Measurements from ENCODE around the gene ST3GAL5.

ST3GAL5 gene

DNA sequence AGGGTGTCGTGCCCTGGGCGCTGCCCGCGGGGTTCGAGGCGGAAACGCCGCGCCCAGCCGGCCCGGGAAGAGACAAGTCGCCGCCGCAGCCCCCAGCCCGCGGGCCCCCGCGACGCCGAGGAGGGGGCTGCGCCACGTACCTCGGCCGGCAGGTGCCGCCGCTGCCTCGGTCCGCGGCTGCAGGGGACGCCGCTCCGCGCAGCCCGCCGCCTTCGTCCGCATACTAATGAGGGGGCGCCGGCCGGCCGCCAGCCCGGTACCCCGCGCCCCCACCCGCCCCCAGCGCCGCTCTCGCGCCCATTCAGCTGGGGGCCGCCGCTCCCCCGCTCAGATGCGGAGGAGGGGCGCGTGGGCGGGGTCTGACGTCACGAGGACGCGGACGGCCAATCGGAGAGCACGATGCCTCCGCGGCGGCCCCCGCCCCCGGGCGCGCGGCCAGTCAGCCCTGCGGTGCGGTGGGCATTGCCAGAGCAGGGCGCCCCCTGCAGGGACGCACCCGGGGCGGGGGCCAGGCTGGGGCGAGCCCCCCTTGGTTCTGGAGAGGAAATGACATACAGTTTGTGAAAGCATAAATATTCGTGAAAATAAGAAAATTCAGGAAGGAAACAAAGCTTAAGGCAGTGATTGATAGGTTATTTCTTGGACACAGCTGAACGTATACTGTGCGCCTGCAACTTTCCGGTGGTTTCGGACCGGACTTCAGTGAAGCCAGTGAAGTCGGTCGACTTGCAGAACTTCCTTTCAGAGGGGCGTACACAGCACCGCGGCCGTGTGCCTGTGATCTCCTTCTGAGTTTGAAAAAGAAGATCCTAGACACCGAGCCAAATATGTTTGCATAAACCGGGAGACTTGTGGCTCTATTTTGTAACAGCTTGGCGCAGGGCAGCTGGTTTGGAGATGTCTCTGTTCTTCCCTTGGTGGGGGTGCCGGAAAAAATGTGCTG lies at the start of gene ST3GAL5:
Gene ST3GAL5, minus strand, starts transcription at position 307 of the 943 bp plus-strand sequence. Its CDS starts 85 bp downstream, at position 222.
- TF ChIP-seq EZH2 (optimal IDR thresholded peaks at IDR 0.05; ENCODE audit: low read depth, low read length) (no peak), EZH2phosphoT487 (IDR thresholded peaks at IDR 0.05; ENCODE audit: low read length) (no peak)
- TF ChIP-seq, protein P1, sequence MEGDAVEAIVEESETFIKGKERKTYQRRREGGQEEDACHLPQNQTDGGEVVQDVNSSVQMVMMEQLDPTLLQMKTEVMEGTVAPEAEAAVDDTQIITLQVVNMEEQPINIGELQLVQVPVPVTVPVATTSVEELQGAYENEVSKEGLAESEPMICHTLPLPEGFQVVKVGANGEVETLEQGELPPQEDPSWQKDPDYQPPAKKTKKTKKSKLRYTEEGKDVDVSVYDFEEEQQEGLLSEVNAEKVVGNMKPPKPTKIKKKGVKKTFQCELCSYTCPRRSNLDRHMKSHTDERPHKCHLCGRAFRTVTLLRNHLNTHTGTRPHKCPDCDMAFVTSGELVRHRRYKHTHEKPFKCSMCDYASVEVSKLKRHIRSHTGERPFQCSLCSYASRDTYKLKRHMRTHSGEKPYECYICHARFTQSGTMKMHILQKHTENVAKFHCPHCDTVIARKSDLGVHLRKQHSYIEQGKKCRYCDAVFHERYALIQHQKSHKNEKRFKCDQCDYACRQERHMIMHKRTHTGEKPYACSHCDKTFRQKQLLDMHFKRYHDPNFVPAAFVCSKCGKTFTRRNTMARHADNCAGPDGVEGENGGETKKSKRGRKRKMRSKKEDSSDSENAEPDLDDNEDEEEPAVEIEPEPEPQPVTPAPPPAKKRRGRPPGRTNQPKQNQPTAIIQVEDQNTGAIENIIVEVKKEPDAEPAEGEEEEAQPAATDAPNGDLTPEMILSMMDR (IDR thresholded peaks at IDR 0.05; ENCODE audit: low read length), result peak; percentile 88
- no peaks in the 10 kb centered on the region for H4K20me1 ChIP-seq (ENCODE audit: insufficient read depth, low read length)
- H3K9me2 ChIP-seq (replicated peaks; ENCODE audit: insufficient read depth, low read length), result no peaks in the 10 kb centered on the region
- H3K27me3 ChIP-seq (replicated peaks; ENCODE audit: insufficient read depth, low read length), result no peaks in the 10 kb centered on the region
- H2AFZ ChIP-seq (ENCODE audit: low read length), result peak within 1 kb of the TSS; percentile 79
- H3K79me2 ChIP-seq (ENCODE audit: low read length), result peaks cover 58% of the 10 kb centered on the region
- no peaks in the 10 kb centered on the region for H3K9me3 ChIP-seq (replicated peaks; ENCODE audit: insufficient read depth, low read length)
- H3K4me2 ChIP-seq (ENCODE audit: low read depth, low read length), result peak within 1 kb of the TSS; percentile 87
- H3K27ac ChIP-seq (ENCODE audit: low read length), result peak within 1 kb of the TSS; percentile 82
- H3K36me3 ChIP-seq (replicated peaks; ENCODE audit: insufficient read depth, low read length), result no peaks in the 10 kb centered on the region
- H3F3A ChIP-seq (ENCODE audit: insufficient read depth, low read length), result peaks cover 15% of the 10 kb centered on the region
- H3K9ac ChIP-seq (ENCODE audit: low read length), result peak within 1 kb of the TSS; percentile 85
- peak within 1 kb of the TSS; percentile 84 for H3K4me3 ChIP-seq (ENCODE audit: low read length)
- peaks cover 25% of the 10 kb centered on the region for H3K4me1 ChIP-seq (ENCODE audit: low read length)
- peak; percentile 92 for DNase-seq

DNA sequence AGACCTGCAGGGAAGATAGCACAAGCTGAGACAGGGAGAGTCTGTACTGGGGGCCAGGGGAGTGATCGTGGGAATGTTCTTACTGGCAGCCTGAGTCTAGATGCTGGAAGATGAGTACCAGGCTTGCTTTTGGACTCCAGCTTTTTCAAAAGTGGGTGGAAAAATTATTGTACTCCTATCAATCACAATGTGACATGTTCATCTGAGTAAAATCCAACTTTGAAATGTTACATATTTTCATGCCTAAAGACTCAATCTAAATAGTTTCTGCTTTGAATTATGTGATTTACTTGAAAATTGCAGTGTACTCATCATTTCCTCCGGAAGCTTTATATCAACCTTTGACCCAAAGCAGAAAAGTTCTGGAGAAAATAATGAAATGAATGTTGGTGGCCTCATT lies 49.7 kb upstream of the ST3GAL5 start:
- H4K20me1 ChIP-seq (ENCODE audit: insufficient read depth, low read length), result no peaks in the 10 kb centered on the region
- no peaks in the 10 kb centered on the region for H3K9me3 ChIP-seq (replicated peaks; ENCODE audit: insufficient read depth, low read length)
- no peak for TF ChIP-seq EZH2phosphoT487 (IDR thresholded peaks at IDR 0.05; ENCODE audit: low read length)
- TF ChIP-seq EZH2 (optimal IDR thresholded peaks at IDR 0.05; ENCODE audit: low read depth, low read length), result no peak
- TF ChIP-seq, protein P1 (IDR thresholded peaks at IDR 0.05; ENCODE audit: low read length), result no peak
- no peaks in the 10 kb centered on the region for H3K36me3 ChIP-seq (replicated peaks; ENCODE audit: insufficient read depth, low read length)
- no peaks in the 10 kb centered on the region for H3K27me3 ChIP-seq (replicated peaks; ENCODE audit: insufficient read depth, low read length)
- no peaks in the 10 kb centered on the region for H3K9me2 ChIP-seq (replicated peaks; ENCODE audit: insufficient read depth, low read length)
- no peak overlapping the region for H3K4me3 ChIP-seq (ENCODE audit: low read length)
- no peak overlapping the region for H2AFZ ChIP-seq (ENCODE audit: low read length)
- H3K4me1 ChIP-seq (ENCODE audit: low read length), result 0 out of 2 replicates have a peak, but pooled peaks cover 4% of the 10 kb centered on the region
- no peak overlapping the region for H3K9ac ChIP-seq (ENCODE audit: low read length)
- no peaks in the 10 kb centered on the region for H3K79me2 ChIP-seq (ENCODE audit: low read length)
- no peaks in the 10 kb centered on the region for H3F3A ChIP-seq (ENCODE audit: insufficient read depth, low read length)
- DNase-seq, result no peak
- no peak overlapping the region for H3K27ac ChIP-seq (ENCODE audit: low read length)
- H3K4me2 ChIP-seq (ENCODE audit: low read depth, low read length), result no peak overlapping the region

DNA sequence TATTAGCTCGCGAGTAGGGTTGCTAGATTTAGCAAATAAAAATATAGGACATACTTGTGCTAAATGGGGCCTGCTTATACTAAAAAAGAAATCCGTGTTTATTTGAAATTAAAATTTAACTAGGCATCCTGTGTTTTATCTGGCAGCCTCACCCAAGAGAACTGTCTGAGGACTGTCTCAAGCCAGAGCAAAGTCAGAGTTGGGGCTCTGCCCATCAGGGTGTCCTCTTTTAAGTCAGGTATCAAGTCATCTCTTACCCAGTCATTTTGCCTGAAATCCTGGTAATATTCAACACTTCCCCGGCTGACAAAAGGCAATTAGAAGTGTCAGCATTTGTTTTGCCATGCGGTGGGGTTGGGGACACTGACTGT lies 48.3 kb upstream of the ST3GAL5 start:
- Histone ChIP-seq H3K9me2 (replicated peaks; ENCODE audit: insufficient read depth, low read length) (no peaks in the 10 kb centered on the region), H3F3A (ENCODE audit: insufficient read depth, low read length) (no peaks in the 10 kb centered on the region), H3K4me2 (ENCODE audit: low read depth, low read length) (no peak overlapping the region), H4K20me1 (ENCODE audit: insufficient read depth, low read length) (no peaks in the 10 kb centered on the region), H3K4me3 (ENCODE audit: low read length) (no peak overlapping the region), H3K27me3 (replicated peaks; ENCODE audit: insufficient read depth, low read length) (no peaks in the 10 kb centered on the region), H2AFZ (ENCODE audit: low read length) (no peak overlapping the region), H3K36me3 (replicated peaks; ENCODE audit: insufficient read depth, low read length) (no peaks in the 10 kb centered on the region), H3K4me1 (ENCODE audit: low read length) (0 out of 2 replicates have a peak, but pooled peaks cover 4% of the 10 kb centered on the region), H3K27ac (ENCODE audit: low read length) (no peak overlapping the region), H3K9ac (ENCODE audit: low read length) (no peak overlapping the region), H3K79me2 (ENCODE audit: low read length) (no peaks in the 10 kb centered on the region), H3K9me3 (replicated peaks; ENCODE audit: insufficient read depth, low read length) (no peaks in the 10 kb centered on the region)
- DNase-seq, result no peak
- TF ChIP-seq EZH2phosphoT487 (IDR thresholded peaks at IDR 0.05; ENCODE audit: low read length) (no peak), EZH2 (optimal IDR thresholded peaks at IDR 0.05; ENCODE audit: low read depth, low read length) (no peak)
- TF ChIP-seq, protein P1 (IDR thresholded peaks at IDR 0.05; ENCODE audit: low read length), result no peak
